ENCODE measurements around the gene HOXC5. TPM values are rescaled to one million over a fixed set of nuclear protein-coding genes. Genes with fewer than 3 reads are reported as not detected.

The HOXC5 gene
- total and polyA plus RNA-seq, 8 donors: 0.25 to 1.3 TPM; not detected in 6

DNA sequence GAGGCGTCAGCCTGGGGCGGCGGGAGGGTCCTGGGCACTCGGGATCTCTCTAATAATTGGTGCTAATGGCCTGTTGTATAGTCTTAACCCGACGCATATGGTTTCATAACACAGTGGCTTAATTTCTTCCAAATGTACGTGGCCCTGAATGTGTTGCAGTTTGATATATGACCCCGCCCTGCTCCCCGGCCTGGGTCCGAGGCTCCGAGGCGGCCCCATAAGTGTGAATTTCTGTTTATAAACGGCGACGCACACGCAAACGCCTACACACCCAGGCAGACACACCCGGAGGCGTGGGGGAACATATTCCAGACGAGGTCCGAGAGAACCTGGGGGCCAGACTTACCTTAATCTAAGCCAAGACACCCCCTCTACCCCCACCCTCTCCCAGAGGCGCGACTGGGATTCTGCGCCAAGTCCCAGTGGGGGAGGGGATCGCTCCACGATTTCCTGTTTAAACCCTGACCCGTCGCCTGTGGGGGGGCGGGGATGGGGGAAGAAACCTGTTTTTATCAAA is 14.3 kb upstream of the HOXC5 start:
- no peak for TF ChIP-seq EP300 (IDR thresholded peaks at IDR 0.05)
- TF ChIP-seq POLR2AphosphoS5 (IDR thresholded peaks at IDR 0.05): no peak
- TF ChIP-seq POLR2A (IDR thresholded peaks at IDR 0.05): no peak
- TF ChIP-seq, protein P1, sequence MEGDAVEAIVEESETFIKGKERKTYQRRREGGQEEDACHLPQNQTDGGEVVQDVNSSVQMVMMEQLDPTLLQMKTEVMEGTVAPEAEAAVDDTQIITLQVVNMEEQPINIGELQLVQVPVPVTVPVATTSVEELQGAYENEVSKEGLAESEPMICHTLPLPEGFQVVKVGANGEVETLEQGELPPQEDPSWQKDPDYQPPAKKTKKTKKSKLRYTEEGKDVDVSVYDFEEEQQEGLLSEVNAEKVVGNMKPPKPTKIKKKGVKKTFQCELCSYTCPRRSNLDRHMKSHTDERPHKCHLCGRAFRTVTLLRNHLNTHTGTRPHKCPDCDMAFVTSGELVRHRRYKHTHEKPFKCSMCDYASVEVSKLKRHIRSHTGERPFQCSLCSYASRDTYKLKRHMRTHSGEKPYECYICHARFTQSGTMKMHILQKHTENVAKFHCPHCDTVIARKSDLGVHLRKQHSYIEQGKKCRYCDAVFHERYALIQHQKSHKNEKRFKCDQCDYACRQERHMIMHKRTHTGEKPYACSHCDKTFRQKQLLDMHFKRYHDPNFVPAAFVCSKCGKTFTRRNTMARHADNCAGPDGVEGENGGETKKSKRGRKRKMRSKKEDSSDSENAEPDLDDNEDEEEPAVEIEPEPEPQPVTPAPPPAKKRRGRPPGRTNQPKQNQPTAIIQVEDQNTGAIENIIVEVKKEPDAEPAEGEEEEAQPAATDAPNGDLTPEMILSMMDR (IDR thresholded peaks at IDR 0.05): no peak
- Histone ChIP-seq H3K9me3 (peaks cover 0 to 5% (median 0%) of the 10 kb centered on the region in 4 donors), H3K4me1 (peaks cover 28 to 54% (median 44%) of the 10 kb centered on the region in 4 donors), H3K36me3 (no peaks in the 10 kb centered on the region), H3K27me3 (peaks cover 30 to 100% (median 98%) of the 10 kb centered on the region in 3 donors), H3K4me3 (peak overlapping the region; percentile 43 to 55 (median 46)), H3K27ac (peak overlapping the region in 1 of 5 donors; percentile 66)
- DNase-seq: no peak
- WGBS, 5 donors: 30 to 33% (median 31%) methylated on average over 23 to 29 of the region's 29 CpGs
- intact Hi-C loops (cut with DNase I; ENCODE audit: low total_unique reads): no loop called here

GRCh38 chr12:54019091-54019811 is 13.6 kb upstream of the HOXC5 start:
- Histone ChIP-seq H3K9me3 (peaks cover 0 to 5% (median 0%) of the 10 kb centered on the region in 4 donors), H3K4me1 (peaks cover 28 to 51% (median 42%) of the 10 kb centered on the region in 4 donors), H3K4me3 (peak overlapping the region in 2 of 4 donors; percentile 43 to 55), H3K36me3 (no peaks in the 10 kb centered on the region), H3K27ac (peak overlapping the region in 1 of 5 donors; percentile 4), H3K27me3 (peaks cover 27 to 100% (median 98%) of the 10 kb centered on the region in 3 donors)
- intact Hi-C loops (cut with DNase I; ENCODE audit: low total_unique reads): no loop called here
- DNase-seq: no peak
- 24 to 47% (median 27%) methylated on average over 40 to 43 of the region's 43 CpGs for WGBS, 5 donors
- TF ChIP-seq POLR2AphosphoS5 (IDR thresholded peaks at IDR 0.05) (no peak), POLR2A (IDR thresholded peaks at IDR 0.05) (no peak), EP300 (IDR thresholded peaks at IDR 0.05) (no peak)
- TF ChIP-seq, protein P1 (IDR thresholded peaks at IDR 0.05): no peak

- TF ChIP-seq EP300 (IDR thresholded peaks at IDR 0.05): no peak
- TF ChIP-seq, protein P1 (IDR thresholded peaks at IDR 0.05): no peak
- TF ChIP-seq POLR2AphosphoS5 (IDR thresholded peaks at IDR 0.05): no peak
- no peak for TF ChIP-seq POLR2A (IDR thresholded peaks at IDR 0.05)
- Histone ChIP-seq H3K36me3 (no peaks in the 10 kb centered on the region), H3K27ac (no peak overlapping the region), H3K4me1 (peaks cover 24 to 44% (median 35%) of the 10 kb centered on the region in 4 donors), H3K4me3 (no peak overlapping the region), H3K27me3 (peaks cover 21 to 100% (median 98%) of the 10 kb centered on the region in 3 donors), H3K9me3 (no peaks in the 10 kb centered on the region)
- 38 to 55% (median 42%) methylated on average over 9 to 10 of the region's 10 CpGs for WGBS, 5 donors
- DNase-seq: no peak
- intact Hi-C loops (cut with DNase I; ENCODE audit: low total_unique reads): no loop called here
These were observed 12.8 kb upstream of the HOXC5 start for GRCh38 chr12:54019924-54020590.

GRCh38 chr12:54020591-54021405 is 12.1 kb upstream of the HOXC5 start:
- intact Hi-C loops (cut with DNase I; ENCODE audit: low total_unique reads): no loop called here
- WGBS, 5 donors: 47 to 57% (median 51%) methylated on average over 23 of the region's 23 CpGs
- no peaks in the 10 kb centered on the region for H3K36me3 ChIP-seq
- no peak for TF ChIP-seq POLR2AphosphoS5 (IDR thresholded peaks at IDR 0.05)
- no peak for TF ChIP-seq EP300 (IDR thresholded peaks at IDR 0.05)
- TF ChIP-seq POLR2A (IDR thresholded peaks at IDR 0.05): no peak
- H3K4me3 ChIP-seq: no peak overlapping the region
- H3K27me3 ChIP-seq: peaks cover 13 to 100% (median 98%) of the 10 kb centered on the region in 3 donors
- DNase-seq: no peak
- peaks cover 24 to 44% (median 35%) of the 10 kb centered on the region in 4 donors for H3K4me1 ChIP-seq
- H3K27ac ChIP-seq: no peak overlapping the region
- no peaks in the 10 kb centered on the region for H3K9me3 ChIP-seq
